Thoracic aorta (tissue), 2 donors: ENCODE measurements around the gene MEGF8. TPM values are rescaled to one million over a fixed set of nuclear protein-coding genes. Genes with fewer than 3 reads are reported as not detected.

Experiments
- ATAC-seq: fragments of 150-250 bp; one replicate; pipeline ENCODE4 v1.8.0; 2017; ENCODE audit warnings: low read depth; ENCODE audit not compliant: insufficient number of reproducible peaks, low FRiP score
- DNase-seq: peaks from one replicate; pipeline ENCODE4 v3.0.0-alpha.2; 2020; ENCODE audit warnings: low spot score
- H3K27ac ChIP-seq, 2 donors: fragments of 200-600 bp; sonication (generic); 1 replicate in 1 of 2; 2 replicates in 1 of 2; pipeline ENCODE4 v1.5.1; 2016; ENCODE audit warnings: mild to moderate bottlenecking in 2 of 2, moderate library complexity in 2 of 2
- H3K27me3 ChIP-seq: fragments of 200-600 bp; sonication (generic); replicated peaks from 2 replicates; pipeline ENCODE4 v1.6.0; 2016; ENCODE audit warnings: mild to moderate bottlenecking; ENCODE audit not compliant: insufficient read depth
- H3K36me3 ChIP-seq: fragments of 200-600 bp; sonication (generic); one replicate; pipeline ENCODE4 v1.5.1; 2016
- H3K4me1 ChIP-seq, 2 donors: fragments of 200-600 bp; sonication (generic); 1 replicate in 1 of 2; 2 replicates in 1 of 2; pipeline versions ENCODE4 v1.5.1 to v1.6.0; 2016; ENCODE audit warnings: low read depth in 2 of 2, mild to moderate bottlenecking in 1 of 2; ENCODE audit not compliant: control insufficient read depth in 1 of 2
- H3K4me3 ChIP-seq: fragments of 200-600 bp; sonication (generic); 2 replicates; pipeline ENCODE4 v1.5.1; 2016; ENCODE audit warnings: mild to moderate bottlenecking
- H3K9me3 ChIP-seq: fragments of 200-600 bp; sonication (generic); 2 replicates; pipeline ENCODE4 v1.5.1; 2016
- total RNA-seq, 2 donors: library from RNA; depleted of rRNA; stranded (reverse); fragments of >200 nt; gene quantifications; one replicate each; pipeline versions ENCODE4 v1.1.0 to v1.2.3, GENCODE V29; 2016
- TF ChIP-seq, protein P1 (sequence below): fragments of 200-600 bp; sonication (generic); IDR thresholded peaks from one replicate; pipeline ENCODE4 v1.5.1; 2019; ENCODE audit warnings: antibody characterized with exemption

The MEGF8 gene
- total RNA-seq, 2 donors from 2014 or later = 19.5 to 24.4 TPM

DNA sequence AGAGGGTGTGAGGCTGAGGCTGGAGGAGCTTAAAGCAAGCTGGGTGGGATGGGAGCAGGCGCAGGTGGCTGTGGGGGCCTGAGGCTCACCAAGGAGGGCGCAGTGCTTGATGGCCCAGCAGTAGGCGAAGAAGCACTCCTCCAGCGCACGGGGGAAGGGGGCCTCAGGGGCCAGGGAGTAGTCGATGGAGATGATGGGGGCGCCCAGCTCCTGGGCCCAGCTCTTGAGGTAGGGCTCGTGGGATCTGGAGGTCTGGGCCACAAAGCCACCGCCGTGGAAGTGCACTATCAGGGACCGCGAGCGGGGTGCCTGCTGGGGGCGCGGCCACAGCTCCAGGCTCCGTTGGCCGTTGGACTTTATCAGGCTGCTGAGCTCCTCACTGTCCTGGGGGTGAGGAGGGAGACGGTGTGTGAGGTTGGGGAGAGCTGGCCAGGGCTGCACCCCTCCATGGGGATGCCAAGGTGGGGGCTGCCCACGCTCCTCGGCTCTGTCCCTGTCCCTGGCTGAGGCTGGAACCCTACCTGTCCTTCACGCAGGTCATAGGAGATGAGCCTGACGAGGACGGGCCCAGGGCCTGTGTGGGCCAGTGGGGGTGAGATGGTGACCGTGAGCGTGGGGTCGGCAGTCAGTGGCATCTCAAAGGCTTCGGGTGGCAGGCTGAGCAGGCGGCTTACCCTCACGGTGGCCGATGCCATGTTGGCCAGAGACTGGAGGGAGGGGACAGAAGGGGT, 81.8 kb downstream of the MEGF8 start:
- Histone ChIP-seq H3K27ac (no peak overlapping the region), H3K27me3 (no peaks in the 10 kb centered on the region), H3K4me3 (no peak overlapping the region), H3K36me3 (no peaks in the 10 kb centered on the region), H3K4me1 (peaks cover 0 to 2% of the 10 kb centered on the region in 2 donors), H3K9me3 (no peaks in the 10 kb centered on the region)
- ATAC-seq (no peak), DNase-seq (no peak)
- TF ChIP-seq, protein P1, sequence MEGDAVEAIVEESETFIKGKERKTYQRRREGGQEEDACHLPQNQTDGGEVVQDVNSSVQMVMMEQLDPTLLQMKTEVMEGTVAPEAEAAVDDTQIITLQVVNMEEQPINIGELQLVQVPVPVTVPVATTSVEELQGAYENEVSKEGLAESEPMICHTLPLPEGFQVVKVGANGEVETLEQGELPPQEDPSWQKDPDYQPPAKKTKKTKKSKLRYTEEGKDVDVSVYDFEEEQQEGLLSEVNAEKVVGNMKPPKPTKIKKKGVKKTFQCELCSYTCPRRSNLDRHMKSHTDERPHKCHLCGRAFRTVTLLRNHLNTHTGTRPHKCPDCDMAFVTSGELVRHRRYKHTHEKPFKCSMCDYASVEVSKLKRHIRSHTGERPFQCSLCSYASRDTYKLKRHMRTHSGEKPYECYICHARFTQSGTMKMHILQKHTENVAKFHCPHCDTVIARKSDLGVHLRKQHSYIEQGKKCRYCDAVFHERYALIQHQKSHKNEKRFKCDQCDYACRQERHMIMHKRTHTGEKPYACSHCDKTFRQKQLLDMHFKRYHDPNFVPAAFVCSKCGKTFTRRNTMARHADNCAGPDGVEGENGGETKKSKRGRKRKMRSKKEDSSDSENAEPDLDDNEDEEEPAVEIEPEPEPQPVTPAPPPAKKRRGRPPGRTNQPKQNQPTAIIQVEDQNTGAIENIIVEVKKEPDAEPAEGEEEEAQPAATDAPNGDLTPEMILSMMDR = no peak

DNA sequence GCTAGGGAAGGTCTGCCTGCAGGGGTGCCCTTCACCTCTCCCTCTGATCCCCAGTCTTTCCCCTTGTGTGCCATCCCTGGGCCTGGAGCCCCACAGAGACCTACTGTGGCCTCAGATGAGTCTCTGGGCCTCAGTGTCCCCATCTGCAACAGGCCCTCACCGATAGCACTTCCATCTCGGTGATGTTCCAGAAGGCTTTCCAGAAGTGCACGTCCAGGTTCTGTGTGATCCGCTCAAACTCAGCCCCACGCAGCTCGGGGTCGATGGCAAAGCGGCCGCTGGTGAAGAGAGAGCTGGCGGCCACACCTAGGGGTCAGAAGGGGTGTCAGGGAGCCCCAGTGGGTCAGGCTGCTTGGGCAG, 82.4 kb downstream of the MEGF8 start:
- ATAC-seq = no peak
- Histone ChIP-seq H3K4me3 (no peak overlapping the region), H3K9me3 (no peaks in the 10 kb centered on the region), H3K36me3 (no peaks in the 10 kb centered on the region), H3K4me1 (no peaks in the 10 kb centered on the region), H3K27ac (no peak overlapping the region), H3K27me3 (no peaks in the 10 kb centered on the region)
- DNase-seq = no peak
- TF ChIP-seq, protein P1 = no peak

DNA sequence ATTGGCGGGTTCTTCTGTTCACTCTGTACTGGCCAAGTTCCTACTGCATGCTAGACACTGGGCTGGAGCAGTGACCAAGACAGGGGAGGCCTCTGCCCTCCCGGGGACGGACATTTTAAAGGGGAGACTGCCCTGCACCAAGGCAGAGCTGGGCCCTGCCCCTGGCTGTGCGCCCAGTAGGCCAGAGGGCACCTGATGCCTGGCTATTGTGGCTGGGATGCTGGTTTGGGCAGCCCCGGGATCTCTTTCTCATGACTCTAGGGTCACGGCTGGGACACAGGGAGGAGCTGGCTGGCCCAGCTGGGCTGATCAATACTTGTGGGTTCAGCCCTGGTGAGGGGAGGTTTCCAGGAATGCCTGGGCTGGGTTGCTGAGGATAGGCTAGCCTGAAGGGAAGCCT, 84.0 kb downstream of the MEGF8 start:
- H3K4me1 ChIP-seq = no peaks in the 10 kb centered on the region
- TF ChIP-seq, protein P1 = no peak
- DNase-seq (no peak), ATAC-seq (no peak)
- no peaks in the 10 kb centered on the region for H3K9me3 ChIP-seq
- no peaks in the 10 kb centered on the region for H3K36me3 ChIP-seq
- H3K4me3 ChIP-seq = no peak overlapping the region
- H3K27me3 ChIP-seq = no peaks in the 10 kb centered on the region
- no peak overlapping the region for H3K27ac ChIP-seq

DNA sequence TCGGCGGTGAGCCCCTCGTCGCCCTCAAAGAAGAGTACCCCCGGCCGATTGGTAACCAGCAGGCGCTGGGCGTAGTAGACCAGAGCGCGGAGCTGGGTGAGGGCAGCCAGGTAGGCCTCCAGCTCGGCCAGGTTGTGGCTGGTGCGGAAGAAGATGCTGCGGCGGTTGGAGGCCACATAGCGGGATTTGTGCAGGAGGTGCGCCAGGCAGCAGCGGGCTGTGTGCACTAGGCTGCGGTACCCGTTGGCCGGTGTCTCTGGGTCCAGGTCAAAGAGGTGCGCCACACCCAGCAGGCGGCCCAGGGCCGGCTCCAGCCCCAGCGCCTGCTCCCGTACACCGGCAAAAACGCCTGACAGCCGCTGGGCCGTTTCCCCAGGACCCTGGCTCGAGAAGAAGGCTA, 84.9 kb downstream of the MEGF8 start:
- H3K36me3 ChIP-seq = no peaks in the 10 kb centered on the region
- ATAC-seq = no peak
- H3K4me1 ChIP-seq = no peaks in the 10 kb centered on the region
- H3K27ac ChIP-seq = no peak overlapping the region
- TF ChIP-seq, protein P1 = no peak
- no peaks in the 10 kb centered on the region for H3K27me3 ChIP-seq
- H3K4me3 ChIP-seq = no peak overlapping the region
- H3K9me3 ChIP-seq = no peaks in the 10 kb centered on the region
- DNase-seq = no peak

DNA sequence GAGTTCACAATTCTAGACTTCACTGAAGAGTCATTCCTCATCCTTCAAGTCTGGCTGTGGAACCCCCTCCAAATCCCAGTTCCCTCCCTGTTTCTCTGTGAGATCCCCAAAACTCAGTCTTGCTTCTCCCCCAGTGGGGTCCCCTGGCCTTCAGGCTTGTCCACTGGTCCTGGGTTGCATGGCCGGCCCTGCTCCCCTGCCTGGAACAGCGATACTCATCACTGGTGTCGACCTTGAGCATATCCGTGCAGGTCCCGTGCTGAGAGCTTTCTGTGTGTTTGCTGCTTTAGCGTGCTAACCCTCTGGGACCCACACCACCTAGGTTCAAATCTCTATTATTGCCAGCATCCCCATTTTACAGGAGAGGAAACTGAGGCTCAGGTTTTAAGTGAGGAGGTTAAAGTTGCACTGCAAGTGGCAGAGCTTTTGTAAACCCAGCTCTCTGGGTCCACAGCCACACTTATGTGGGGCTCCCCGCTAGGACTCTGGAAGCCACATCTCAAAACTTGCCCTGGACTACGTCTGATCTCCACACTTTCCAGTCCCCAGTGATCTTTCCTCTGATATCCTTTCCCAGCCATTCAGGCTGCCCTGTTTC, 86.2 kb downstream of the MEGF8 start:
- H3K4me3 ChIP-seq = no peak overlapping the region
- no peaks in the 10 kb centered on the region for H3K27me3 ChIP-seq
- no peak for ATAC-seq
- no peaks in the 10 kb centered on the region for H3K9me3 ChIP-seq
- DNase-seq = no peak
- TF ChIP-seq, protein P1 = no peak
- H3K27ac ChIP-seq = no peak overlapping the region
- H3K36me3 ChIP-seq = no peaks in the 10 kb centered on the region
- H3K4me1 ChIP-seq = no peaks in the 10 kb centered on the region
